HEK293 (cell line): ENCODE results near the gene ALOX5.

ENCODE experiments used
- CTCF ChIP-seq: fragments of 450-650 bp; formaldehyde crosslinking; IDR thresholded peaks from 2 replicates; pipeline ENCODE4 v1.5.1; 2016; ENCODE audit warnings: missing biosample characterization, missing genetic modification characterization
- KLF16 ChIP-seq: fragments of 450-650 bp; formaldehyde crosslinking; IDR thresholded peaks from 2 replicates; pipeline ENCODE4 v1.5.1; 2017; ENCODE audit warnings: missing biosample characterization, missing genetic modification characterization
- PATZ1 ChIP-seq: fragments of 450-650 bp; formaldehyde crosslinking; IDR thresholded peaks from 2 replicates; pipeline ENCODE4 v1.5.1; 2016; ENCODE audit warnings: missing biosample characterization, missing genetic modification characterization
- SP7 ChIP-seq: fragments of 450-650 bp; formaldehyde crosslinking; IDR thresholded peaks from 2 replicates; pipeline ENCODE4 v1.5.1; 2016; ENCODE audit warnings: missing biosample characterization, missing genetic modification characterization
- TCF7L2 ChIP-seq: IDR thresholded peaks from 2 replicates; pipeline ENCODE4 v1.6.1; 2011; ENCODE audit warnings: low read depth, mild to moderate bottlenecking, inconsistent platforms, low read length, moderate library complexity, borderline replicate concordance
- TRIM28 ChIP-seq: IDR thresholded peaks from 2 replicates; pipeline ENCODE4 v1.6.1; 2011; ENCODE audit warnings: low read length, control low read depth, borderline replicate concordance
- ZNF138 ChIP-seq: fragments of 450-650 bp; formaldehyde crosslinking; IDR thresholded peaks from 2 replicates; pipeline ENCODE4 v1.5.1; 2016; ENCODE audit warnings: missing biosample characterization, missing genetic modification characterization, borderline replicate concordance
- ZNF175 ChIP-seq: fragments of 450-650 bp; formaldehyde crosslinking; IDR thresholded peaks from 2 replicates; pipeline ENCODE4 v1.5.1; 2016; ENCODE audit warnings: missing biosample characterization, missing genetic modification characterization
- ZNF548 ChIP-seq: fragments of 450-650 bp; formaldehyde crosslinking; IDR thresholded peaks from 2 replicates; pipeline ENCODE4 v1.5.1; 2016; ENCODE audit warnings: missing biosample characterization, missing genetic modification characterization
- ZNF549 ChIP-seq: fragments of 450-650 bp; IDR thresholded peaks from 2 replicates; pipeline ENCODE4 v1.5.1; 2018; ENCODE audit warnings: missing biosample characterization, missing genetic modification characterization, mild to moderate bottlenecking, inconsistent platforms, moderate library complexity
- ZNF555 ChIP-seq: fragments of 450-650 bp; formaldehyde crosslinking; conservative IDR thresholded peaks from 2 replicates; pipeline ENCODE4 v1.5.1; 2017; ENCODE audit warnings: missing biosample characterization, mild to moderate bottlenecking, missing genetic modification characterization, inconsistent platforms
- ZNF664 ChIP-seq: fragments of 450-650 bp; formaldehyde crosslinking; IDR thresholded peaks from 2 replicates; pipeline ENCODE4 v1.5.1; 2016; ENCODE audit warnings: missing biosample characterization, missing genetic modification characterization
- TF ChIP-seq, protein P1 (sequence below): fragments of 450-650 bp; formaldehyde crosslinking; IDR thresholded peaks from 2 replicates; pipeline ENCODE4 v1.5.1; 2016; ENCODE audit warnings: missing biosample characterization, missing genetic modification characterization

DNA sequence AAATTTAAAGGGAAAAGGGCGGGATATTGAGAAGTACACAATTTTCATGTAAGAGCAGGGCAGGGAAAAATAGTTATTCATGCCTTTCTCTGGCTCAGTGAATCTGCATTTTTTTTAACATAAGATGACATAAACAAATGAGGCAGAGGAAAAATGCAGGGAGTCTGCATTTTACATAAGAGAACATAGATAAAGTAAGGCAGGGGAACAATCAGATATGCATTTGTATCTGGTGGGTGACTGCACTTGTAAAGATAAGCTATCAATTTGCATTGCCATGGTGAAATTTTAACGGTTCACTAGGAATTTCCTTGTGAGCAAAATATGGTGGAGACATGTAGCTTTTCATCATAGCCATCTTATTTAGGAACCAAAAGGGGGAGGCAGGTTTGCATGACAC, 33.5 kb downstream of the ALOX5 start:
- TF ChIP-seq CTCF (tag by site-specific recombination) (no peak), KLF16 (tag by site-specific recombination) (no peak), ZNF549 (tag by site-specific recombination) (no peak), PATZ1 (tag by site-specific recombination) (no peak), ZNF555 (tag by site-specific recombination) (no peak), ZNF664 (tag by site-specific recombination) (no peak), TCF7L2 (no peak), TRIM28 (no peak), ZNF175 (no peak), SP7 (no peak), ZNF138 (tag by site-specific recombination) (no peak), ZNF548 (tag by site-specific recombination) (no peak)
- TF ChIP-seq, protein P1, sequence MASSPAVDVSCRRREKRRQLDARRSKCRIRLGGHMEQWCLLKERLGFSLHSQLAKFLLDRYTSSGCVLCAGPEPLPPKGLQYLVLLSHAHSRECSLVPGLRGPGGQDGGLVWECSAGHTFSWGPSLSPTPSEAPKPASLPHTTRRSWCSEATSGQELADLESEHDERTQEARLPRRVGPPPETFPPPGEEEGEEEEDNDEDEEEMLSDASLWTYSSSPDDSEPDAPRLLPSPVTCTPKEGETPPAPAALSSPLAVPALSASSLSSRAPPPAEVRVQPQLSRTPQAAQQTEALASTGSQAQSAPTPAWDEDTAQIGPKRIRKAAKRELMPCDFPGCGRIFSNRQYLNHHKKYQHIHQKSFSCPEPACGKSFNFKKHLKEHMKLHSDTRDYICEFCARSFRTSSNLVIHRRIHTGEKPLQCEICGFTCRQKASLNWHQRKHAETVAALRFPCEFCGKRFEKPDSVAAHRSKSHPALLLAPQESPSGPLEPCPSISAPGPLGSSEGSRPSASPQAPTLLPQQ (tag by site-specific recombination): no peak
